Mesenchymal stem cell (in vitro differentiated cells and primary cell): ENCODE measurements around the gene MBNL1.
A peak's percentile ranks its signal among the peaks of the same experiment; 100 is the strongest.

ENCODE experiments used
- DNase-seq: peaks from one replicate; pipeline ENCODE4 v3.0.0-alpha.2; 2013
- H2AFZ ChIP-seq: one replicate; pipeline ENCODE4 v1.6.1; 2013; ENCODE audit warnings: low read depth, mild to moderate bottlenecking, control low read depth, inconsistent platforms, low read length, moderate library complexity
- H2AK5ac ChIP-seq: 2 replicates; pipeline ENCODE4 v1.6.1; 2013; ENCODE audit warnings: low read length, moderate library complexity, mild to moderate bottlenecking, inconsistent platforms; ENCODE audit not compliant: severe bottlenecking
- H2BK120ac ChIP-seq: one replicate; pipeline ENCODE4 v1.6.1; 2013; ENCODE audit warnings: low read depth, mild to moderate bottlenecking, inconsistent platforms, low read length, moderate library complexity
- H2BK12ac ChIP-seq, 2 experiments: one replicate each; pipeline ENCODE4 v1.6.1; 2013; ENCODE audit warnings: inconsistent platforms in 2 of 2, low read length in 2 of 2, mild to moderate bottlenecking in 2 of 2, moderate library complexity in 2 of 2, control low read depth in 1 of 2
- H2BK15ac ChIP-seq: one replicate; pipeline ENCODE4 v1.6.1; 2013; ENCODE audit warnings: mild to moderate bottlenecking, low read depth, inconsistent platforms; ENCODE audit not compliant: poor library complexity, severe bottlenecking
- H2BK5ac ChIP-seq: 2 replicates; pipeline ENCODE4 v1.6.1; 2013; ENCODE audit warnings: low read depth, mild to moderate bottlenecking, low read length, control low read depth, inconsistent platforms; ENCODE audit not compliant: poor library complexity, severe bottlenecking
- H3K14ac ChIP-seq, 2 experiments: one replicate each; pipeline ENCODE4 v1.6.1; 2013; ENCODE audit warnings: inconsistent platforms in 2 of 2, low read length in 2 of 2, control low read depth in 1 of 2, mild to moderate bottlenecking in 1 of 2, moderate library complexity in 1 of 2
- H3K18ac ChIP-seq, 2 experiments: one replicate each; pipeline ENCODE4 v1.6.1; 2013; ENCODE audit warnings: inconsistent platforms in 2 of 2, low read length in 2 of 2, control low read depth in 1 of 2, low read depth in 1 of 2, mild to moderate bottlenecking in 1 of 2
- H3K23ac ChIP-seq, 2 experiments: one replicate each; pipeline ENCODE4 v1.6.1; 2013; ENCODE audit warnings: inconsistent platforms in 2 of 2, low read length in 2 of 2, mild to moderate bottlenecking in 2 of 2, moderate library complexity in 2 of 2, control low read depth in 1 of 2
- H3K27ac ChIP-seq: 2 replicates; pipeline ENCODE4 v1.5.1; 2013; ENCODE audit warnings: mild to moderate bottlenecking, moderate library complexity, low read length, control low read depth, inconsistent platforms; ENCODE audit not compliant: poor library complexity, severe bottlenecking
- H3K27me3 ChIP-seq, 2 experiments: 2 replicates each; pipeline versions ENCODE4 v1.6.1 to v1.7.0; 2013; ENCODE audit warnings: low read length in 2 of 2, mild to moderate bottlenecking in 2 of 2, moderate library complexity in 2 of 2, control low read depth in 1 of 2, inconsistent platforms in 1 of 2; ENCODE audit not compliant: control insufficient read depth in 1 of 2, insufficient read depth in 1 of 2
- H3K36me3 ChIP-seq, 2 experiments: 2 replicates each; pipeline versions ENCODE4 v1.6.1 to v1.7.0; 2013; ENCODE audit warnings: low read length in 2 of 2, control low read depth in 1 of 2, inconsistent platforms in 1 of 2, low read depth in 1 of 2, mild to moderate bottlenecking in 1 of 2; ENCODE audit not compliant: insufficient read depth in 2 of 2, control insufficient read depth in 1 of 2
- H3K4ac ChIP-seq, 2 experiments: one replicate each; pipeline ENCODE4 v1.6.1; 2013; ENCODE audit warnings: inconsistent platforms in 2 of 2, low read length in 2 of 2, mild to moderate bottlenecking in 2 of 2, moderate library complexity in 2 of 2, control low read depth in 1 of 2, low read depth in 1 of 2
- H3K4me1 ChIP-seq: 2 replicates; pipeline ENCODE4 v1.6.1; 2013; ENCODE audit warnings: low read depth, low read length, control low read depth; ENCODE audit not compliant: control insufficient read depth, insufficient read depth
- H3K4me2 ChIP-seq: 2 replicates; pipeline ENCODE4 v1.6.1; 2013; ENCODE audit warnings: low read length, mild to moderate bottlenecking, inconsistent platforms; ENCODE audit not compliant: poor library complexity, severe bottlenecking
- H3K4me3 ChIP-seq, 2 experiments: 2 replicates each; pipeline versions ENCODE4 v1.5.1 to v1.7.0; 2013; ENCODE audit warnings: low read length in 2 of 2, mild to moderate bottlenecking in 2 of 2, control low read depth in 1 of 2, low read depth in 1 of 2; ENCODE audit not compliant: insufficient read depth in 1 of 2
- H3K79me1 ChIP-seq: replicated peaks from 2 replicates; pipeline ENCODE4 v1.6.1; 2013; ENCODE audit warnings: mild to moderate bottlenecking, control low read depth, low read length, inconsistent platforms; ENCODE audit not compliant: poor library complexity, severe bottlenecking
- H3K9ac ChIP-seq: 2 replicates; pipeline ENCODE4 v1.7.0; 2013; ENCODE audit warnings: mild to moderate bottlenecking, low read length, moderate library complexity
- H3K9me3 ChIP-seq: 2 replicates; pipeline ENCODE4 v1.7.0; 2013; ENCODE audit warnings: mild to moderate bottlenecking, low read length; ENCODE audit not compliant: control insufficient read depth
- H4K8ac ChIP-seq: one replicate; pipeline ENCODE4 v1.6.1; 2013; ENCODE audit warnings: inconsistent platforms, mild to moderate bottlenecking, low read length, moderate library complexity
- H4K91ac ChIP-seq: one replicate; pipeline ENCODE4 v1.6.1; 2013; ENCODE audit warnings: mild to moderate bottlenecking, low read length, inconsistent platforms
- WGBS: methylation state at CpG from one replicate; pipeline ENCODE4 v1.1.7; 2013; ENCODE audit warnings: mixed read lengths; 5-methylcytosine and 5-hydroxymethylcytosine counted together

The MBNL1 gene

GRCh38 chr3:152307829-152308474 is 39.2 kb downstream of the MBNL1 start:
- DNase-seq, result peak; percentile 45
- no CpG with 5 or more reads among the region's 1 CpG for WGBS
- Histone ChIP-seq H3K23ac (no peak overlapping the region), H2BK120ac (no peak overlapping the region), H3K79me1 (peaks cover 1% of the 10 kb centered on the region), H3K9ac (no peak overlapping the region), H3K27ac (peak overlapping the region; percentile 77), H3K4ac (peak overlapping the region in 1 of 2 experiments; percentile 37), H3K9me3 (no peaks in the 10 kb centered on the region), H3K4me3 (no peak overlapping the region), H4K91ac (no peak overlapping the region), H2BK15ac (no peak overlapping the region), H3K14ac (no peak overlapping the region), H3K18ac (peak overlapping the region in 1 of 2 experiments; percentile 2), H3K27me3 (no peaks in the 10 kb centered on the region), H2AFZ (no peak overlapping the region), H3K4me2 (peak overlapping the region; percentile 24), H2AK5ac (peak overlapping the region; percentile 61), H3K36me3 (peaks cover 0 to 16% of the 10 kb centered on the region in 2 experiments), H3K4me1 (peaks cover 10% of the 10 kb centered on the region), H2BK5ac (no peak overlapping the region), H4K8ac (no peak overlapping the region), H2BK12ac (peak overlapping the region in 1 of 2 experiments; percentile 78)

GRCh38 chr3:152308475-152308844 is 39.7 kb downstream of the MBNL1 start:
- 100% methylated on average over 1 of the region's 1 CpG for WGBS
- H3K36me3 ChIP-seq, result peaks cover 0 to 16% of the 10 kb centered on the region in 2 experiments

GRCh38 chr3:152309031-152309430 is 40.3 kb downstream of the MBNL1 start:
- WGBS, result 100% methylated on average over 2 of the region's 3 CpGs
- H2BK5ac ChIP-seq, result no peak overlapping the region
- no peak overlapping the region for H2AFZ ChIP-seq
- H2BK15ac ChIP-seq, result no peak overlapping the region
- H3K36me3 ChIP-seq, result peaks cover 0 to 16% of the 10 kb centered on the region in 2 experiments
- peak overlapping the region; percentile 21 for H3K4me2 ChIP-seq
- H3K23ac ChIP-seq, result no peak overlapping the region
- H4K91ac ChIP-seq, result no peak overlapping the region
- H3K79me1 ChIP-seq, result peaks cover 1% of the 10 kb centered on the region
- no peak overlapping the region for H4K8ac ChIP-seq
- peak overlapping the region; percentile 86 for H2AK5ac ChIP-seq
- no peak overlapping the region for H3K4ac ChIP-seq
- peak overlapping the region; percentile 71 for H3K9ac ChIP-seq
- H3K9me3 ChIP-seq, result no peaks in the 10 kb centered on the region
- no peak overlapping the region for H3K18ac ChIP-seq
- no peak overlapping the region for H3K4me3 ChIP-seq
- no peak overlapping the region for H2BK12ac ChIP-seq
- no peak overlapping the region for H3K14ac ChIP-seq
- peak overlapping the region; percentile 29 for H3K27ac ChIP-seq
- no peaks in the 10 kb centered on the region for H3K27me3 ChIP-seq
- peak; percentile 54 for DNase-seq
- no peak overlapping the region for H2BK120ac ChIP-seq
- peaks cover 10% of the 10 kb centered on the region for H3K4me1 ChIP-seq

More at GRCh38 chr3:152308475-152308844, 39.7 kb downstream of the MBNL1 start:
- Histone ChIP-seq H3K18ac (peak overlapping the region in 1 of 2 experiments; percentile 40), H2BK120ac (no peak overlapping the region), H3K9ac (no peak overlapping the region), H2BK5ac (peak overlapping the region; percentile 70), H3K4me2 (peak overlapping the region; percentile 24), H4K91ac (no peak overlapping the region), H2BK12ac (peak overlapping the region in 1 of 2 experiments; percentile 78), H3K27me3 (no peaks in the 10 kb centered on the region), H2AK5ac (peak overlapping the region; percentile 61), H3K79me1 (peaks cover 1% of the 10 kb centered on the region), H3K23ac (no peak overlapping the region), H3K9me3 (no peaks in the 10 kb centered on the region), H3K4me1 (peaks cover 10% of the 10 kb centered on the region), H2BK15ac (no peak overlapping the region), H3K4ac (peak overlapping the region in 1 of 2 experiments; percentile 37), H4K8ac (no peak overlapping the region), H3K4me3 (no peak overlapping the region), H2AFZ (no peak overlapping the region), H3K27ac (peak overlapping the region; percentile 77), H3K14ac (no peak overlapping the region)
- no peak for DNase-seq

GRCh38 chr3:152309535-152310307 is 41.0 kb downstream of the MBNL1 start:
- Histone ChIP-seq H2BK5ac (no peak overlapping the region), H2AFZ (no peak overlapping the region), H3K14ac (no peak overlapping the region), H2BK12ac (no peak overlapping the region), H4K8ac (no peak overlapping the region), H2BK120ac (no peak overlapping the region), H3K27me3 (no peaks in the 10 kb centered on the region), H3K23ac (no peak overlapping the region), H3K4me2 (no peak overlapping the region), H3K79me1 (peaks cover 1% of the 10 kb centered on the region), H4K91ac (no peak overlapping the region), H3K4ac (no peak overlapping the region), H3K4me3 (no peak overlapping the region), H3K4me1 (peaks cover 10% of the 10 kb centered on the region), H3K36me3 (peaks cover 0 to 16% of the 10 kb centered on the region in 2 experiments), H2BK15ac (no peak overlapping the region), H3K18ac (no peak overlapping the region), H3K27ac (no peak overlapping the region), H3K9me3 (no peaks in the 10 kb centered on the region), H3K9ac (peak overlapping the region; percentile 71), H2AK5ac (no peak overlapping the region)
- 100% methylated on average over 1 of the region's 6 CpGs for WGBS
- no peak for DNase-seq
